ENCODE results near the gene TRIM65. TPM values are rescaled to one million over a fixed set of nuclear protein-coding genes. Genes with fewer than 3 reads are reported as not detected.

The TRIM65 gene, protein sequence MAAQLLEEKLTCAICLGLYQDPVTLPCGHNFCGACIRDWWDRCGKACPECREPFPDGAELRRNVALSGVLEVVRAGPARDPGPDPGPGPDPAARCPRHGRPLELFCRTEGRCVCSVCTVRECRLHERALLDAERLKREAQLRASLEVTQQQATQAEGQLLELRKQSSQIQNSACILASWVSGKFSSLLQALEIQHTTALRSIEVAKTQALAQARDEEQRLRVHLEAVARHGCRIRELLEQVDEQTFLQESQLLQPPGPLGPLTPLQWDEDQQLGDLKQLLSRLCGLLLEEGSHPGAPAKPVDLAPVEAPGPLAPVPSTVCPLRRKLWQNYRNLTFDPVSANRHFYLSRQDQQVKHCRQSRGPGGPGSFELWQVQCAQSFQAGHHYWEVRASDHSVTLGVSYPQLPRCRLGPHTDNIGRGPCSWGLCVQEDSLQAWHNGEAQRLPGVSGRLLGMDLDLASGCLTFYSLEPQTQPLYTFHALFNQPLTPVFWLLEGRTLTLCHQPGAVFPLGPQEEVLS
- total RNA-seq: 8.7 and 12.3 TPM in 2 replicates

DNA sequence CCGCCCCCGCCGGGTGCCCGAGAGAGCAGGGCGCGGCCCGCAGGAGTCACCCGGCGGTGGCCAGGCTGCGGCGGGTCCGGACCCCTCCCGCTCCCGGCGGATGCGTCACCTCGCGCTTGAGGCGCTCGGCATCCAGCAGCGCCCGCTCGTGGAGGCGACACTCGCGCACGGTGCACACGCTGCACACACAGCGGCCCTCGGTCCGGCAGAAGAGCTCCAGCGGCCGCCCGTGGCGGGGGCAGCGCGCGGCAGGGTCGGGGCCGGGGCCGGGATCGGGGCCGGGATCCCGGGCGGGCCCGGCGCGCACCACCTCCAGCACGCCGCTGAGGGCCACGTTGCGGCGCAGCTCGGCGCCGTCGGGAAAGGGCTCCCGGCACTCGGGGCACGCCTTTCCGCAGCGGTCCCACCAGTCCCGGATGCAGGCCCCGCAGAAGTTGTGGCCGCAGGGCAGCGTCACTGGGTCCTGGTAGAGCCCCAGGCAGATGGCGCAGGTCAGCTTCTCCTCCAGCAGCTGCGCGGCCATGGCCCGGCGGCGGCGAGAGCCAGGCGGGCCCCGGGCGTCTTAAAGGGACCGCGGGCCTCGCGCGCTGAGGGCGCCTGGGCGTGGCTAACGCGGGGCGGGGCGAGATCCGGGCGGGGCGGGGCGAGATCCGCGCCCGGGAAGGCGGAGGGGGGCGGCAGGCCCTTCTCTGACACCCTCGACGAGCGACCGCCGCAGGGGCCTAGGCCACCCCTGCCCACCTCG lies at the start of gene TRIM65:
Gene TRIM65, minus strand, starts transcription at position 537 of the 745 bp plus-strand sequence. Its CDS starts 14 bp downstream, at position 523.

DNA sequence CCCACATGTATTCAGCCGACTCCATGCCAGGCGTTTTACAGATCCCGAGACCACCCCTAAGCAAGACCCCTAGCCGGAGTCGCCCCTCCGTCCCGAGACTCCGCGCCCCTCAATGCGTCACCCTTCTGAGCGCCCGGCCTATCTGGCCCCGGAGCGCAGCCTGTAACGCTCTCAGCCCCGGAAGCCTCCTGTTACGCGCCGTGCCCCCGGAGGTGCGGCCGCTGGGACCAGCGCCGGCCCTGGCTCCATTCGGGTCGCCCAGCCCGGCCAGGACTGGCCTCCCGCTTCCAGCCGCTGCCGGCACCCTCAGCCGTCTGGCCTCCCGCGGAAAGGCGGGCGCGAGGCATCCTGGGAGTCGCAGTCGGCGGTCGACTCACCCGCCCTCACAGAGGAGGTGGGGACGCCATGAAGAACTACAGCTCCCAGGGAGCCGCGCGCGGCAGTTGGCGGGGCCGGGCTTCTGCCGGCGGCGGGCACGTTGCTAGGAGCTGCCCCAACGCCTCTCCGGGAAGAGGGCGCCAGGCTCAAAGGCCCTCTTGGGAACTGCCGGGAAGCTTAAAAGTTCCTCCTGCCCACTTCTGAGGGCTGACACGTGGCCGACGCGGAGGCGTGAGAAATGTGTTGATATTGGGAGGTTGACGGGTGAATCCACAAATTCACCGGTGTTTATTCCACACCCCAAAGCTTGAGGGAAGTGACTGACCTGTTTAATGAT lies 44.1 kb upstream of the TRIM65 start, which contains the start of gene FBF1:
Gene FBF1, minus strand, starts transcription at position 316 of the 715 bp plus-strand sequence. CDS start 2,893 bp downstream, outside the sequence.

DNA sequence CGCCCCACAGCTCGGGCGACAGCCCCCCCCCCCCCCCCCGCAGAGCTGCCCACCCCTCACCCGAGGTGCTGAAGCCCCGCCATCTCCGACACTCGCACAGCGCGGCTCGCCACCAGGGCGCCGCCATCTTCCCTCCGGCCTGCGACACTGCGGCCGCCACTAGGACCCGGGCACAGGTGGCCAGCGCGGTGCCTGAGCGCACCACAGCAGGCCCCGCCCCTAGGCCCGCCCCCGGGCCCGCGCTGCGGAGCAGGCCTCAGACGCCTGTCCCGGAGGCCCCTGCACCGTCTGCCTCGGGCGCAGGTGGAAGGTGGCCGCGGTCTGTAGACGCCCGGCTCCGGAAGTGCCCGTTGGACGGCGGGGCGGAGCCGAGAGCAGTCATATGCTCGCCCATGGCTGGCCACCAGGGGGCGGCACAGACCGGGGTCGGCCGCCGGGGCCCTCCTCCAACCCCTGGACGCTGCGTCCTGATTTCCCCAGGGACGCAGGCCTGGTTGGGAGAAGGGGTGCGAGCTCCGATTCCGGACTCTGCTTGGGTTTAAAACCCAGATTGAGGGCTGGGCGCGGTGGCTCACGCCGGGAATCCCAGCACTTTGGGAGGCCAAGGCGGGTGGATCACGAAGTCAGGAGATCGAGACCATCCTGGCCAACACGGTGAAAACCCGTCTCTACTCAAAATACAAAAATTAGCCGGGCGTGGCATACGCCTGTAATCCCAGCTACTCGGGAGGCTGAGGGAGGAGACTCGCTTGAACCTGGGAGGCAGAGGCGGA lies 8.2 kb upstream of the TRIM65 start, which contains the start of gene MRPL38:
Gene MRPL38, minus strand, starts transcription at position 136 of the 773 bp plus-strand sequence. Its CDS starts 9 bp downstream, at position 127.

DNA sequence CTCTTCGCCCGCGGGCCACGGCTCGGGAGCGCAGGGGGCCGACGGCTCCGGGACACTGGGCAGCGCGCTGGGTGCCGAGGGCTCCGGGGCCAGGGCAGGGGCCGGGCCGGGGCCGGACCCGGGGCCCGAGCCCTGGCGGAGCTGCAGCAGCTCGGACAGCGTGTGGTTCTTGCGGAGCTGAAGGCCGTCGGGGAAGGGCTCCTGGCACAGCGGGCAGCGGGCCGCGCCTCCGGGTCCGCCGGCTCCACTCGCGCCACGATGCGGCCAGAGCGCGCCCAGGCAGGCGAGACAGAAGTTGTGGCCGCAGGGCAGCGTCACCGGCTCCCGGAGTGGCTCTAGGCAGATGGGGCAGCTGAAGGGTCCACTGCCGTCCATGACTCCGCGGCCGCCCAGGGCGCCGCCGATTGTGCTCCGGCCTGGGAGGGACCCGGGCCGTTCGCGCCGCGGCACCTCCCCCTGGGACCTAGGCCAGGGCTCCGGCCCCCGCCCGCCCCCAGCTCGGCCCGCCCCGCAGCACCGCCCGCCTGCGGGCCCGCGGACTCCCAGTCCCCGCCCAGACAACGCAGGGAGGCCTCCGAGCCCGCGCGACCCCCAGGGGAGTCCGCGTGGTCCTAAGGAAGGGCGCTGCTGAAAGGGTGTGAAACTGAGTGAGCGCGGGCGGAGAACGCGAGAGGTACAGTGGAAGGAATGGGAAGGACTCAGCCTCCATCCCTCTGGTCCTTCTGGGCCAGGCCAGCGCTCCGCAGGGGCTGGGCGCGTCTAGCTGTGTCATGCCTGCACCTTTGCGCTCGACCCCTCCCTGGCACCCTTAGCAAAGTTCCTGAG lies 18.4 kb downstream of the TRIM65 start, which contains the start of gene TRIM47:
Gene TRIM47, minus strand, starts transcription at position 408 of the 825 bp plus-strand sequence. Its CDS starts 33 bp downstream, at position 375.

DNA sequence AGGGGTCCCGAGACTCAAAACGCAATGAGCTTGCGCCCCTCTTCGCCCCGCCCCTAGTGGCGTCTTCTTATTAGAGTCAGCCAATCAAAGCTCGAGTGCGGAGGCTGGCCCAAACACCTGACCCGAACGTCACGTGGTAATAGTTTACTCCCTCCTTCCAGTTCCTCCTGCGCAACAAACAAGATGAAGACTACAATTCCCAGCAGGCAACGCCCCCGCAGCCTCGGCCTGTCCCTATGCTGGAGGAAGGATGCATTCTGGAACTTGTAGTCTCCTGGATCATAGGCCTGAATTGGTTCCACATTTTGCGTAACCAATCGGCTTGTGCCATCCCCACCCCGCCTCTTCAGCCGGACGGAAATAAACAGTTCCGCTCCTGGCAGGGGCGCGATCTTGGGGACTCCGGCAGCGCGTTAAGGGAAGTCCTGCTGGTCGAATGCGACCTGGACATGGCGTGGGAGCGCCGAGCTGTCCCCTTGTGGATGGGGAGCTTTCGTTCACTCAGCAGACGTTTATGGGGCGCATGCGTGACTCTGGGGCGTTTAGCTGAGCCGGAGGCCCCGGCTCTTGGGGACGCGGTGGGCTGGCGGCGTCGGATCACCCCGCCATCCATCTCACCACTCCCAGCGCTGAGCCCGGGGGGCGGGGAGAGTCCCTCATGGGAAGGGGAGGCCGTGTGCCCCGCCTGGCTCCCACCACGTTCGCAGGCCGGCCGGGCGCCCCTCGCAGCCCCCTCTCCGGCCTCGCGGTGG lies 41.3 kb downstream of the TRIM65 start, which contains the start of gene WBP2:
Gene WBP2, minus strand, starts transcription at position 26 of the 752 bp plus-strand sequence. CDS start 38 bp downstream, outside the sequence.

DNA sequence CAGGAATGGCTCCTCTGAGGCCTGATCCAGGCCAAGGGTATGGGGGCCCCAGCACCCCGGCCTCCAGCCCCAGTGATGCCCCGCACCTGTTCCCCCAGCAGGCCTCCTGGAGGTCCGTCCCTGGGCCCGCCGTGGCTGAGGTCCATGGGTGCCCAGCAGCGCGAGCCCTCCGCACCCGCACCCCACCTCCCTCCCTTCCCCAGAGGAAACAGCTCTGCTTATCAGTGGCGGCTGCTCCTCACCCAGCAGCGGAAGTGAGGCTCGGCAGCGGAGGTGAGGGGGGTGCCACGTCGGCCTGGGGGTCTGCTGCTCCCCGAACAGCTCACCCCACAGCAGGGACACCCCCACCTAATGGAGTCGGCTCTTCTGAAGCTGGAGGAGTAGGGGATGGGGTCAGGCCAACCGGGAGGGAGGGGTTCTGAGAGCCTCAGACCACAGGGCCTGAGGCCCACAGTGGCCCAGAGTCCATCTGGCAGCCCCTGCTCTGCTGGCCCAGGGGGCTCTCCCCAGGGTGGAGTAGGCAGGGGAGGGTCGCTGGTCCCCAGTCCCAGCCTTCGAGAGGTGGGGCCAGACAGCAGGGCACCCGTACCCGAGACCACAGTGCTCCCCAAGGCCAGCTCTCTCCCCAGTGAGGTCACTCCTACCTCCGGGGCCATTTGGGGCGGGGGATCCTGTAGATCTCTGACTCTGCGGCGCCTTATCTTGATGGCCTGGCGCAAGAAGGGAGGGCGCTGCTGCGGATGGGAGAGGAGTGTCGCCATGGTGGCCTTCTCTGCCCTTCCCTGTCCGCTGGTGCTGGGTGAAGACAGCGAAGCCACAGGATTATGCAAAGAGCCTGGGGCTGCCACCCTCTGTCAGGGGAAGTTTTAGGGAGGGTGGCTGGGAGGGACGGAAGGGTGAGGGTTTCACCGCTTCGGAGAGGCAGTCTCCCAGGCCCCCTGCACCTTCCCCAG lies 52.9 kb downstream of the TRIM65 start, which contains the start of gene UNC13D:
Gene UNC13D, minus strand, starts transcription at position 828 of the 953 bp plus-strand sequence. Its CDS starts 67 bp downstream, at position 761.

Other genes with a start within 250 kb of the TRIM65 start
- 20.8 and 23.8 TPM in 2 replicates for gene RECQL5, start 229.8 kb downstream of the TRIM65 start, total RNA-seq
- 52.6 and 53.8 TPM in 2 replicates for gene SAP30BP, start 229.6 kb downstream of the TRIM65 start, total RNA-seq
- gene ITGB4, start 175.5 kb downstream of the TRIM65 start, total RNA-seq: under 0.01 and 0.60 TPM in 2 replicates
- gene GALK1, start 131.8 kb downstream of the TRIM65 start, total RNA-seq: 35.4 and 54.4 TPM in 2 replicates
- gene UNK, start 112.1 kb downstream of the TRIM65 start, total RNA-seq: 11.4 and 12.3 TPM in 2 replicates
- gene UNC13D, start 52.5 kb downstream of the TRIM65 start, total RNA-seq: 1.6 and 2.5 TPM in 2 replicates
- 22.7 and 36.3 TPM in 2 replicates for gene WBP2, start 41.6 kb downstream of the TRIM65 start, total RNA-seq
- 8.4 and 23.0 TPM in 2 replicates for gene TRIM47, start 18.4 kb downstream of the TRIM65 start, total RNA-seq
- 21.5 and 26.8 TPM in 2 replicates for gene MRPL38, start 7.9 kb upstream of the TRIM65 start, total RNA-seq
- gene FBF1, start 44.1 kb upstream of the TRIM65 start, total RNA-seq: 9.8 and 16.6 TPM in 2 replicates
- gene ACOX1, start 82.2 kb upstream of the TRIM65 start, total RNA-seq: 50.6 and 61.0 TPM in 2 replicates
- 13.1 and 21.3 TPM in 2 replicates for gene TEN1, start 82.3 kb upstream of the TRIM65 start, total RNA-seq
- gene CDK3, start 103.9 kb upstream of the TRIM65 start, total RNA-seq: 1.4 and 3.0 TPM in 2 replicates
- 0.09 and 0.16 TPM in 2 replicates for gene EVPL, start 130.4 kb upstream of the TRIM65 start, total RNA-seq
- 26.4 and 32.6 TPM in 2 replicates for gene SRP68, start 175.6 kb upstream of the TRIM65 start, total RNA-seq
- gene GALR2, start 177.8 kb upstream of the TRIM65 start, total RNA-seq: not detected in 2 replicates
- gene ZACN, start 182.2 kb upstream of the TRIM65 start, total RNA-seq: under 0.01 TPM in 1 of 2 replicates, not detected in the other
- 90.0 and 119 TPM in 2 replicates for gene EXOC7, start 206.8 kb upstream of the TRIM65 start, total RNA-seq
- gene FOXJ1, start 244.3 kb upstream of the TRIM65 start, total RNA-seq: not detected in 2 replicates